ENCODE data around the gene ZNF594. TPM values are rescaled to one million over a fixed set of nuclear protein-coding genes. Genes with fewer than 3 reads are reported as not detected.

ZNF594 gene
- total and polyA plus RNA-seq, 2 of the 8 experiments (the other 6 are each of a cell fraction or from before 2014, with no cell fraction given): 3.6 to 14.3 TPM

DNA sequence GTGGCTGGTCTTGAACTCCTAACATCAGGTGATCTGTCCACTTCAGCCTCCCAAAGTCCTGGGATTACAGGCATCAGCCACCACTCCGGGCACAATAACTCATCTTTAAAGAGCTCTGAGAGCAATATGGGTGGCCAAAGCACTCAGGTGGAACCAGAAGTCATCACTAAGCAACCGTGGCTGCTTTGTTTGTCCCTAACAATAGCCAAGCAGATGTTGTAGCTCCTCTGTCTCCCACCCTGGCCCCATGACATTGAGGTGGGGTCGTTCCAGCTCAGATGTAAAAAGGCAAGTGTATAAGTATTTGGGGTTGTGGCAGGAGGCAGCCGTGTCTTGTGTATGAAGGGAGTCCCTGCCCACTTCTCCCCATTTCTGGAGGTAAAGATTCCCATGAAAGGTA lies 46.7 kb upstream of the ZNF594 start:
- POLR2A ChIA-PET (ENCODE audit: partially characterized antibody): interaction anchor here (1.1 to 1.4 kb wide), 2 partner anchors 56 to 136 kb away, joined by 4 to 5 read pairs; no protein-coding TSS in a partner anchor
- DNase-seq (ENCODE audit: low read depth in 1 of 2, low spot score in 2 of 2) (no peak), FAIRE-seq (no peak)
- H2BK15ac ChIP-seq (ENCODE audit: low read length): no peak overlapping the region
- no peak overlapping the region for H3K18ac ChIP-seq (ENCODE audit: extremely low read depth, low read length)
- H2AFZ ChIP-seq (ENCODE audit: low read length): no peak overlapping the region
- H3K14ac ChIP-seq (ENCODE audit: insufficient read length): no peak overlapping the region
- CTCF ChIA-PET (ENCODE audit: partially characterized antibody): interaction anchor here (0.7 to 4.3 kb wide), 10 partner anchors 11 to 1058 kb away, joined by 3 to 20 read pairs (median 5); no protein-coding TSS in a partner anchor
- no peak overlapping the region for H3K23ac ChIP-seq (ENCODE audit: insufficient read length)
- no peaks in the 10 kb centered on the region for H3K9me3 ChIP-seq (ENCODE audit: insufficient read depth in 2 of 2, low read depth in 1 of 2, low read length in 1 of 2)
- no peaks in the 10 kb centered on the region for H3K36me3 ChIP-seq (ENCODE audit: control insufficient read depth in 2 of 4, insufficient read depth in 4 of 4, low read length in 3 of 4)
- no peak overlapping the region for H3K27ac ChIP-seq (ENCODE audit: low read depth, low read length)
- no peaks in the 10 kb centered on the region for H3K27me3 ChIP-seq (replicated peaks in 1 of 4; ENCODE audit: control insufficient read depth in 3 of 4, extremely low read depth in 1 of 4, insufficient read depth in 3 of 4, low read length in 3 of 4)
- no peak for TF ChIP-seq JUN (IDR thresholded peaks at IDR 0.05; ENCODE audit: low read depth, low read length)
- TF ChIP-seq CEBPB (IDR thresholded peaks at IDR 0.05; ENCODE audit: low read depth, low read length): no peak
- H2BK12ac ChIP-seq (ENCODE audit: low read depth, low read length): no peak overlapping the region
- no peaks in the 10 kb centered on the region for H3K79me2 ChIP-seq (ENCODE audit: control insufficient read depth in 1 of 2, insufficient read depth in 2 of 2, low read length in 2 of 2)
- H3K23me2 ChIP-seq (ENCODE audit: low read depth, low read length): no peaks in the 10 kb centered on the region
- no peak overlapping the region for H3K56ac ChIP-seq (replicated peaks; ENCODE audit: insufficient read length, low read depth, low read length)
- H3K4ac ChIP-seq (replicated peaks; ENCODE audit: insufficient read length, low read depth, low read length): no peak overlapping the region
- WGBS, 2 experiments (ENCODE audit: extremely low coverage in 1 of 2, insufficient coverage in 1 of 2, insufficient read length in 1 of 2, insufficient replicate concordance in 2 of 2, low coverage in 1 of 2, low lambda C conversion rate in 2 of 2, missing lambda C conversion rate in 1 of 2): 81% methylated on average over 4 of the region's 4 CpGs; no CpG with 5 or more reads in 1 of the 2 experiments
- no peak overlapping the region for H4K91ac ChIP-seq (replicated peaks; ENCODE audit: insufficient read length, low read length)
- H4K5ac ChIP-seq (ENCODE audit: insufficient read length, low read depth, low read length): no peak overlapping the region
- no peak overlapping the region for H4K8ac ChIP-seq (ENCODE audit: extremely low read depth, insufficient read depth, low read length)
- H2AK5ac ChIP-seq (ENCODE audit: low read depth, low read length): no peak overlapping the region
- H2BK120ac ChIP-seq (replicated peaks; ENCODE audit: low read depth, low read length): no peak overlapping the region
- no peak overlapping the region for H2BK20ac ChIP-seq (ENCODE audit: low read length)
- no peak overlapping the region for H3K9ac ChIP-seq (replicated peaks in 1 of 4; ENCODE audit: extremely low read depth in 1 of 4, low read depth in 3 of 4, low read length in 3 of 4)
- no peaks in the 10 kb centered on the region for H3K4me1 ChIP-seq (replicated peaks in 1 of 4; ENCODE audit: control insufficient read depth in 3 of 4, insufficient read depth in 4 of 4, low read length in 3 of 4)
- no peaks in the 10 kb centered on the region for H3K79me1 ChIP-seq (ENCODE audit: low read depth, low read length)
- no peak overlapping the region for H3K4me2 ChIP-seq (ENCODE audit: insufficient read depth in 1 of 2, low read depth in 2 of 2, low read length in 2 of 2)
- no peak overlapping the region for H2BK5ac ChIP-seq (ENCODE audit: low read depth, low read length)
- H3K4me3 ChIP-seq (ENCODE audit: extremely low read depth in 1 of 4, insufficient read depth in 2 of 4, low read depth in 3 of 4, low read length in 4 of 4): no peak overlapping the region
- peaks cover 0 to 2% of the 10 kb centered on the region in 2 experiments for H4K20me1 ChIP-seq (replicated peaks in 1 of 2; ENCODE audit: control insufficient read depth in 1 of 2, insufficient read depth in 2 of 2, low read length in 2 of 2)

All from H1 (cell line).